ENCODE data around the gene DRC3. TPM values are rescaled to one million over a fixed set of nuclear protein-coding genes. Genes with fewer than 3 reads are reported as not detected.
"Not testable (repeated sequence)": the region's sequence is repeated elsewhere in the genome, so short reads cannot be mapped to it uniquely, and the experiment has no call there.

Gene DRC3
- total RNA-seq, 2 donors from 2014 or later = 0.61 to 1.3 TPM

DNA sequence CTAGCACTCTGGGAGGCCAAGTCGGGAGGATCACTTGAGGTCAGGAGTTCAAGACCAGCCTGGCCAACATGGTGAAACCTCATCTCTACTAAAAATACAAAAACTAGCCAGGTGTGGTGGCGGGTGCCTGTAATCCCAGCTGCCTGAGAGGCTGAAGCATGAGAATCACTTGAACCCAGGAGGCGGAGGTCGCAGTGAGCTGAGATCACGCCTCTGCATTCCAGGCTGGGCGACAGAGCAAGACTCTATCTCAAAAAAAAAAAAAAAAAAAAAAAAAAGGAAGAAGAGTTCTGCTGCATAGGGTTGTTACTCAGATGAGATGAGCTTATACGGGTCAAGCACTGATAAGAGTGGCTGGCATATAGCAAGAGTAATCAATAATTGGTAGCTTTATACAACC is 32.7 kb upstream of the DRC3 start:
- ATAC-seq; intact Hi-C loops (cut with DNase I, micrococcal nuclease); DNase-seq: not testable (repeated sequence)

DNA sequence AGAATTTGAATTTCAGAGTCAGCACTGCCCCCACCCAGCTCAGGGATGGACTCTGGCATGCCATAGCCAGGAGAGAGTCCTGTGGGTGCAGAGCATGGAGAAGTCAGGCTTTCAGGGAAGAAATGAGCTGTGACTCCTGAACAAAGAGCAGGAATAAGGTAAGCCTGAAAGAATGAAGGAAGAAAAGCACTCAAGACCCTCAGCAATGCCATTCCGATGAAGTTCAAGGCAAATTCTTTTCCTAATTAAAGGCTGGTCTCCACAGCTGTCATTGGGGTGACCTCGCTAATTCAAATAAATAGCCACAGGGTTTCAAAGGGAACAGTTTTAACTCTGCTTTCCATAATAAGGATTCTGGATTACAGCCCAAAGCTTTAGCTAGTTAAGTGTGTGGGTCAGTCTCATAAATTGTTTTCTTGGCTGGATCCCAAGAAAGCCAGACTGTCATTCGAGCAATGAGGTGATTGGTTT is 32.2 kb upstream of the DRC3 start:
- ATAC-seq = no peak
- intact Hi-C loops (cut with DNase I, micrococcal nuclease) = no loop called here
- DNase-seq = no peak

DNA sequence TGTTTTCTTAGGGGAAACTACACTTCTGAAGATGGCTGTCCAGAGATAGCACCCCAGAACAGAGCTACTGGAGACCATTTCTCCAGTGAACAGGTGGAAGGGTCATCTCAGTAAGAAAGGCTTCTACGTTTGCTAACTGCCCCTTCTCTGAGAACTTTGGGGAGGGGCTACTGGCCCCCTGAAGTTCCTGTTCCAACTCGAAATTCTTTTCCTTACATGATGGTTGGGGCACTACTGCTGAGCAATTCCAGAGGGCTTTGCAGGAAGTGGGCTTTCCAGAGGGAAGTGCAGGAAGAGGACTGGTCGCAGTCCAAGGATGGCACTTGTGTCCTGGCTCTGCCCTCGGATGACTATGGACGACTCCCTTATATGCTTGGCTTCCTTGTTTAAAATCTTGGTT is 31.6 kb upstream of the DRC3 start:
- intact Hi-C loops (cut with DNase I, micrococcal nuclease) = no loop called here
- ATAC-seq = no peak
- DNase-seq = no peak

DNA sequence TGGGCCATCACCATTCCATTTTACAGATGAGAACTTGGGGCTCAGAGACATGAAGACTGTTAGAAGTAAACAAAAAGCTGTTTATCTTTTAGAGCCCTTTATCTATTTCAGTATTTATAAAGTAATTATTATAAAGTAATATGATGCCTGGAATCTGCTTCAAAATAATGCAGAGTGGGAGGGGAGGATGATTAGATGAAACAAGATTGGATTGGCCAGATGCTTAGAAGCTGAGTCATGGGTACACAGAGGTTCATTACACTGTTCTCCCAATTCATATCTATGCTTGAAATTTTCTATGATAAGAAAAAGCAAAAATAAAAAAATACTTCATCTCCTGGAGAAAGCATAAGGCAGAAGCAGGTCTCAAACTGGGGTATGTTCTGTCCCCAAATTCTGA is 29.8 kb upstream of the DRC3 start:
- intact Hi-C loops (cut with DNase I, micrococcal nuclease) = no loop called here
- ATAC-seq (no peak), DNase-seq (no peak)

DNA sequence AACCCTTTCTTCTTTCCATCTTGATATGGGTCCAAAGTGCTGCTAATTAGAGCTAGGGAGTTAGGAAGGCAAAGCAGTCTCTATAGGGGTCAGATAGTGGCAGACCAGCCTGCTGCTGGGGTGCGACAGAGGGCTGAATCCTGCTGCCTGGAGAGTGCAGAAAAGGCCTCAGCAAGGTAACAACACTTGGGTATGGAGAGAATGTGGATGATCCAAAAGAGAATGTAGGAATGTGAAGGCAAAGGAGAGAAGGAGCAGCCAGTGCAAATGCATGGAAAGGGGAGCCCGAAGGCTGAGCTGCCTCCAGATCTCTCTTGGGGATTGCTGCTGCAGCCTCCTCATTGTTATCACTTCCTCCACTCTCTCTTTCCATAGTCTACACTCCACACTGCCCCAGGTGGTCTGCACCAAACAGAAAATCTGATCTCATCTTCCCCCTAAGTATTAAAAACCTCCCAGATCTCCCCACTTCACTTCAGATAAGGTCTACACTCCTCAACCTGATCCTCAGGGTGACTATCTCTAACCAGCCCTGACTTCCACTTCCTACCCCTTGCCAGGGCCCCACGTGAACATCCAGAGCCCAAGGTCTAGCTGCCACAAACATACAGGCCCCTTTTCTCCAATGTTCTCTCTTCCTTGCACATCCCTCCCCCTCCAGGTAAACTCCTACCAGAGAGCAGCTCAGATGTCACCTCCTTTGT is 29.2 kb upstream of the DRC3 start:
- ATAC-seq (no peak), DNase-seq (no peak)
- intact Hi-C loops (cut with DNase I, micrococcal nuclease) = no loop called here

DNA sequence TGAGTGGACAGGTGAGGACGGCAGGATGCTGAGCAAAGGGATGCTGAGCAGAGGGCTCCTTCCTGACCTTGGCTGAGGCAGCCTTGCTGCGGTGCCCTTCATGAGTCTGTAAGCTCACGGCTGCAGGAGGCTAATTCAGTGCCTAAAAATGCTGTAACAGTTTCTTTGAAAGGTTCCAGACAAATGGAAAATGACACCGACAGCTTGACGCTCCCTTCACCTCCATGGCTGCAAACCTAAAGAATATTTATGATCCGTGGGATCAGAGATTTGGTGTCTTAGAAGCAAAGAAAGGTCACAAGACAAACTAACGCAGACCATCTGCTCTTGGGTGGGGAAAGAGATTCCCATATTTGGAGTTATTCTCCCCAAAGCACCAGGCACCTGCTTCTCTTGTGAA is 28.4 kb upstream of the DRC3 start:
- intact Hi-C loops (cut with DNase I, micrococcal nuclease) = no loop called here
- ATAC-seq (no peak), DNase-seq (no peak)

DNA sequence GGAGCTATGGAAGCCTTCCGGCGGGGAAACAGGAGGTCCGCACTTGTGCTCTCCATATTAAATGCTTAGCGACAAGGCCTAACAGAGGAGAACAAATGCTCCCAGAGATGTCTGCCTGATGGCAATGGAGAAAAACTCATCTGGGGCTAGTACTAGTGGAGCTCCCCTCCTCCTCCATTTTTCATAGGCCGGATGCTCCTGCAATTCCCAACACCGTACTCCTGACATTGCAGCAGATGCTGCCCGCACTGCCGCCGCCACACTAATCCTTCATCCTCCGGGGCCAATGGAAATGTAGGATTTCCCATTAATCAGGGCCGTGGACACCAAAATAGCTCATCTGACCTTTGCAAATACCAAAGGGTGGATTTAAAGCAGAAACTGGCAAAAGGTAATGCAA is 27.9 kb upstream of the DRC3 start:
- DNase-seq (no peak), ATAC-seq (no peak)

DNA sequence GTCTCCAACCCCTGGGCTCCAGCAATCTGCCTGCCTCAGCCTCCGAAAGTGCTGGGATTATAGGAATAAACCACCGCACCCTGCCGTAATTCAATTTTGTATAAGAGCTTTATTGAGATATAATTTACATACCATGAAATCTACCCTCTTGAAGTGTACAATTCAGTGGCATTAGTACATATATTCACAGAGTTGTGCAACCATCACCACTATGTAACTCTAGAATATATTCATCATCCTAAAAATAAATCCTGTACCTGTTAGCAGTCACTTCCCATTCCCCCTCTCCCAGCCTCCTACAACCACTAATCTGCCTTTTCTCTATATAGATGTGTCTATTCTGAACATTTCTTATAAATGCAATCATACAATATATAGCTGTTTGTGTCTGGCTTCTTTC is 26.6 kb upstream of the DRC3 start:
- intact Hi-C loops (cut with DNase I, micrococcal nuclease) = no loop called here
- DNase-seq (no peak), ATAC-seq (no peak)

More for the DNA sequence above, 27.9 kb upstream of the DRC3 start:
- intact Hi-C loops (cut with DNase I, micrococcal nuclease) = no loop called here

DNA sequence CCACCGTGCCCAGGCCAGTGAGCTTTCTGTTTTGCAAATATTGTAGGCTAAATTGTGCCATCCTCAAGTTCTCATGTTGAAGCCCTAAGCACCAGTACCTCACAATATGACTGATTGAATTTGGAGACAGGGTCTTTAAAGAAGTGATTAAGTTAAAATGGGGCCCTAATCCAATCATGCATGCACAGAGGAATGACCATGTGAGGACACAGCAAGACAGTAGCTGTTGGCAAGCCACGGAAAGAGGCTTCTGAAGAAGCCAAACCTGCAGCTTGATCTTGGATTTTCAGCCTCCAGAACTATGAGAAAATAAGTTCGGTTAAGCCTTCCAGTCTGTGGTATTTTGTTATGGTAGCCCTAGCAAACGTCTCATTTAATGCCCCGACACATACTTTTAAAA is 25.4 kb upstream of the DRC3 start:
- no peak for DNase-seq
- intact Hi-C loops (cut with DNase I, micrococcal nuclease) = no loop called here
- ATAC-seq = no peak

DNA sequence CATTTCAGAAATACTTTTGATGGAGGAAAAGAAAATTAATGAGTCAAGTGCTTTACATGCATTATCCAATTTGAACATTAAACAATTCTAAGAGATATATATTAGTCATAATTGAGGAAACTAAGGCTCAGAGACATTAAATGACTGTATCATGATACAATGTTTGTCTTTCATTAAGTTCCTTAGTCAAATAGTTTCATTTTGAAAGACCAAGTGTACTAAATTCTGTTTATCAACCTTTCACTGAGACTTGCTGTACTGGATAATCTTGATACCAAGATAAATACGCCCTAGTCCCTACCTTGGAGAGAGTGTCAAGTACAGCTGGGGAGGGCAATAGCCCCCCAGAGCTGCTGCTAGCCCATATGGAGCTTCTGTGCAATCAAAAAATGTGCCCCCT is 24.7 kb upstream of the DRC3 start:
- intact Hi-C loops (cut with DNase I, micrococcal nuclease) = no loop called here
- DNase-seq (no peak), ATAC-seq (no peak)

DNA sequence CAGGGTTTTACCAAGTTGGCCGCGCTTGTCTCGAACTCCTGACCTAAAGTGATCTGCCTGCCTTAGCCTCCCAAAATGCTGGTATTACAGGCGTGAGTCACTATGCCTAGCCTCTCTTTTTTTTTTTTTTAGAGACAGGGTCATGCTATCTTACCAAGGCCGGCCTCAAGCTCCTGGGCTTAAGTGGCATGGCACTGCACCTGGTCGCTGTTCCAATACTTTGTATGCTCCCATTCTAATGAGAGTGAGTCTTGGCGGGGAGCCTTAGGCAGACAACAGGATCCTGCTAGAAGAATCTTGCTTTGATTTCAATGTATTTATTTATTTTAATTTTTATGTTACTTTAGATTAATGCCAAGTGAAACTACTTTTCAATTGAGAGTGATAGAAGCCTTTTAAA is 22.3 kb upstream of the DRC3 start:
- DNase-seq = no peak
- ATAC-seq = no peak
- intact Hi-C loops (cut with DNase I, micrococcal nuclease) = no loop called here

DNA sequence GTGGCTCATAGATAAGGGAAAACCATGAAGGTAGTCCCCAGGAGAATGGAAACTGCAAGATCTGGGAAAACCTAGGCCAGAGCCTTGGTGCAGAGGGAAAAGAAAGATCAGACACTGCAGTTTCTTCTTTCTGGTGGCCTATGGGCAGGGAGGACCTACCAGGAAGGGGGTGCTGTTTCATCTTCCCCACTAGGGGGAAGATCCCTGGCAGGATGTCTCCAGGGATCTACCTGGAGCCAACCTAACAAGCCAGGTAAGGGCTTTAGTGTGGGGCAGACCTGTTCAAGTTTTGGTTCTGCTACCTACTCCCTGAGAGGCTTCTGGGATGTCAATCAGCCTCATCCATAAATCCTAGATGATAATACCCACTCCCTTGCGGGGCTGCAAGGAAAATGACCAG is 21.9 kb upstream of the DRC3 start:
- DNase-seq (no peak), ATAC-seq (peak; percentile 45)
- intact Hi-C loops (cut with DNase I, micrococcal nuclease) = no loop called here

DNA sequence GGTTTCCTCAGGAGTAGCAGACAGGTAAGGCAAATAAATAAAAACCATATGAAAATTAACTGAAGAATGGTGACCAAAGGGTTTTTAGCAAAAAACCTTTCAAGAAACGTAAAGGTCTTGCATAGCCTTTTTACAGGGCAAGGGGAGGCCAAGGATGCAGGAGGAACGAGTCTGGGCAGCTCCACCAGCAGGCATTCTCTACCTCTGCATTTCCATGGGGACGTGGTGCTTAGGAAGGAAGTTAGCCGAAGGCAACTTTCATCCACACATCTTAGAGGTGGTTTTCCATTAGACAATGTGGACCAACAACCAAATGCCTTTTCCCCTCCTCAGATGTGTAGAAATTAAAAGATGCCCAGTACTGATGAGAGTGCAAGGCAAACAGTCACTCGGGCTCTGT is 21.1 kb upstream of the DRC3 start:
- ATAC-seq (no peak), DNase-seq (no peak)
- intact Hi-C loops (cut with DNase I, micrococcal nuclease) = no loop called here

DNA sequence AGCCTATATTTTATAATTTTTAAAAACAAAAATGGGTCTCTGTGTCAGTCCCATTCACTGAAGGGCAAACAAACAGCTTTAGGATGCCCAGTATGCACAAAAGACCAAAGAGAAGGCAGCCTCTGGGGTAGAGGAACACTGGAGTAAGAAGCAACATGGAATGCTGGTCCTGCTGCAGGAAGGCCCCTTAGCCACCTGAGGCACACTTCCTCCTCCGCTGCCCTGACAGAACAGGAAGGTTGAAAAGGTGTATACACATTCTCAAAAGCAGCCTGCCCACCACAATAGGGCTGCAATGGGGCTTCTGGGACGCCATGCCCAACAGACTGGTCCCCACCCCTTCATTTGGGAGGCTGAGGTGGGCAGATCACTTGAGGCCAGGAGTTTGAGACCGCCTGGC is 20.0 kb upstream of the DRC3 start:
- DNase-seq (no peak), ATAC-seq (no peak)
- intact Hi-C loops (cut with DNase I, micrococcal nuclease) = no loop called here

DNA sequence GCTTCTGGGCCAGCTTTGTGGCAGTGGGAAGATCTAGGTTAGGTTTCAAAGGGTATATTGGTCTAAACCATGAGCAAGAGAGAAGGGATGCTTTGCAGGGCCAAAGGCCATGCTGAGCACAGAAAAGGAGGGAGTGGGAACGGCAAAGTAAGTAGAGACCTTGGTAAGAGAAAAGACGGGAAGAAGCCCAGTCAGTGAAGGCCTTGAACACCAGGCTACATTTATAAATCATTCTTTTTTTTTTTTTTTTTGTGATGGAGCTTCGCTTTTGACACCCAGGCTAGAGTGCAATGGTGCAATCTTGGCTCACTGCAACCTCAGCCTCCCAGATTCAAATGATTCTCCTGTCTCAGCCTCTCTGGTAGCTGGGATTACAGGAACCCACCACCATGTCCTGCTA is 18.6 kb upstream of the DRC3 start:
- ATAC-seq = no peak
- no peak for DNase-seq
- intact Hi-C loops (cut with DNase I, micrococcal nuclease) = no loop called here

DNA sequence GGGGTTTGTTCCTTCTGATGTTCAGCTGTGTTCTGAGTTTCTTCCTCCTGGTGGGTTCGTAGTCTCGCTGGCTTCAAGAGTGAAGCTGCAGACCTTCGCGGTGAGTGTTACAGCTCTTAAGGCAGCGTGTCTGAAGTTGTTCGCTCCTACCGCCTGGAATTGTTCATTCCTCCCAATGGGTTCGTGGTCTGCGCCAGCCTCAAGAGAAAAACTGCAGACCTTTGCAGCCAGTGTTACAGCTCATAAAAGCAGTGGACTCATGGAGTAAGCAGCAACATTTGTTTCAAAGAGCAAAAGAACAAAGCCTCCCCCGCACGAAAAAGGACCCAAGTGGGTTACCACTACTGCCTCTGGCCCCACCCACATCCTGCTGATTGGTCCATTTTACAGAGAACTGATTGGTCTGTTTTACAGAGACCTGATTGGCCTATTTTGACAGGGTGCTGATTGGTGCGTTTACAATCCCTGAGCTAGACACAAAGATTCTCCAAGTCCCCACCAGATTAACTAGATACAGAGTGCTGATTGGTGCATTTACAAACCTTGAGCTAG is 16.8 kb upstream of the DRC3 start:
- ATAC-seq; intact Hi-C loops (cut with DNase I, micrococcal nuclease); DNase-seq: not testable (repeated sequence)

DNA sequence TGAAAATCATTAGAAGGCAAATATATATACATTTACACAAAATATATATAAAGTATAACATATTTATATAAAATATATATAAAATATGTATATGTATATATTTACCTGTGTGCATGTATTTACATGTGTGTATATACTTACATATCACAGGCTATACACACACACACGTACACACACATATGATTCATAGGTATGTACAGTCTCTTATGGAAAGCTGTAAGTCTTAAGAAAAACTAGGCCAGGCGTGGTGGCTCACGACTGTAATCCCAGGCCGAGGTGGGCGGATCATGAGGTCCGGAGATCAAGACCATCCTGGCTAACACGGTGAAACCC is 15.1 kb upstream of the DRC3 start:
- intact Hi-C loops (cut with DNase I, micrococcal nuclease) = no loop called here
- peak in 1 of 2 donors; percentile 18 for DNase-seq
- peak; percentile 13 for ATAC-seq

DNA sequence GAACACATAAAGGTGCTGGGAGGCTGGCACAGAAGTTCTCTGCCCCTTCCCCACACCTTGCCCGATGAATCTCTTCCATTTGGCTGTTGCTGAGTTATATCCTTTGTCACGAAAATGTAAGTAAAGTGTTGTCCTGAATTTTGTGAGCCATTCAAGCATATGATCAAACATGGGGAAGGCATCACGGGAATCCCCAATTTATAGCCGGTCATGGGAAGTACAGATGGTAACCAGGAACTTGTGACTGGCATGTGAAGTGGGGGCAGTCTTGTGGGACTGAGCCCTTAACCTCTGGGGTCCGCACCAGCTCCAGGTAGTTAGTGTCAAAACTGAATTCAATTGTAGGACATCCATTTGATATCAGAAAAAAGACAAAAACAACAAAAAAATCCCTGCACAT is 13.7 kb upstream of the DRC3 start:
- intact Hi-C loops (cut with DNase I, micrococcal nuclease) = no loop called here
- peak; percentile 0 for ATAC-seq
- DNase-seq = no peak

DNA sequence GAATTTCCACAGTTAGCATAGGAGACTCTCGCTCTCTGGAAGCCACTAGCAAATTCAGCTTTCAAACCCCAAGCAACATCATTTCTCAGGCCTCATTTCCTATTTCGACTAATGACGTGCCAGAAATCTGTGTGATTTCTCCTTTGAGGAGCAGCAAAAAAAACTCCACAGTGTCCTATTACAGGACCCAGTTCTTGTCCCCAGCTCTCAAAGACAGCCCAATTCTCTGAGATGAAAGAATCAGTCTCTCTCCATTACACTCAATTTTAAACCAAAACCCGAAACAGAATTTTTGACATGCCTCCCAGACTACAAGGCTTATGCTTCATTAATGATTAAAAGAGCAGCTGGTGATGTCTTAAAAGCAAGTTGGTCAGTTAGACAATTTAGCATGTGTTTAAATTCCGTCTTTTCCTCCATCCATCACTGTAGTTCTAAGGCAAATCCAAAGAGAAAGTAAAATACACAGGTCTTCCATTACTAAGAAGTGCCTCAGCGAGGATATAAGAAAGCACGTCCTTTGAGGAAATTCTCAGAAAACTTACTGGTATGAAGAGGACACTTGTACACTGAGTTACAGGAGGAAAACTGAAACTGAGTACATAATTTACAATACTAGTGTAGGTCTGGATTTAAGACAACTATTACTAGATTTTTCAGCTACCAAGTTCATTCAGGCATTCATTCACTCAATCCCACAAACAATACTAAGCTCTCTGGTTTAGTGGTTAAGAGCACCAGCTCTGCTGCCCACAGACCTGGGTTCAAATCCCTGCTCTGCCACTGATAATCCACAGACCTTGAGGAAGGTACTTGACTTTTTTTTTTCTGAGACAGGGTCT is 12.9 kb upstream of the DRC3 start:
- DNase-seq (no peak), ATAC-seq (peak; percentile 6)
- intact Hi-C loops (cut with DNase I, micrococcal nuclease) = no loop called here

DNA sequence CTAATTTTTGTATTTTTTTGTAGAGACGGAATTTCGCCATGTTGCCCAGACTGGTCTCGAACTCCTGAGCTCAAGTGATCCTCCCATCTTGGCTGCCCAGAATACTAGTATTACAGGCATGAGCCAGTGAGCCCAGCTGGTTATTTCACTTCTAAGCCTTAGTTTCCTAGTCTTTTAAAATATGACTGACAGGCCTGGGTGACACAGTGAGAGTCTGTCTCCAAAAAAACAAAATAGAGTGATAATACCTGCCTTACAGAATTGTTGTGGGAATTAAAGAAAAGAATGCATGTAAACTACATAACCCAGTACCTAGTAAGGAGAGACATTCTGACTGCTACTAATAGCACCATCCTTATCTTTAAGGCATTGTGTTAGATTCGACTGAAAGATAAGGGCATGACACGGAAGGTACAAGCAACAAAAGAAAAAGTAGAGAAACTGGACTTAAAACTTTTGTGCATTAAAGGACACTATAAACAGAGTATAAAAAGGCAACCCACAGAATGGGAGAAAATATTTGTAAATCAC is 12.1 kb upstream of the DRC3 start:
- intact Hi-C loops (cut with DNase I, micrococcal nuclease) = no loop called here
- DNase-seq (no peak), ATAC-seq (peak; percentile 21)

All from left colon (tissue), 2 donors.